NCI-H2196 treated with DMSO at 0.1 percent for 48 hours (cell line): ENCODE results near the gene HDGF.

Experiments used
- DNase-seq: peaks from one replicate; lab custom pipeline; 2025; ENCODE audit not compliant: unreplicated experiment; lab: John Stamatoyannopoulos, UW

The HDGF gene

DNA sequence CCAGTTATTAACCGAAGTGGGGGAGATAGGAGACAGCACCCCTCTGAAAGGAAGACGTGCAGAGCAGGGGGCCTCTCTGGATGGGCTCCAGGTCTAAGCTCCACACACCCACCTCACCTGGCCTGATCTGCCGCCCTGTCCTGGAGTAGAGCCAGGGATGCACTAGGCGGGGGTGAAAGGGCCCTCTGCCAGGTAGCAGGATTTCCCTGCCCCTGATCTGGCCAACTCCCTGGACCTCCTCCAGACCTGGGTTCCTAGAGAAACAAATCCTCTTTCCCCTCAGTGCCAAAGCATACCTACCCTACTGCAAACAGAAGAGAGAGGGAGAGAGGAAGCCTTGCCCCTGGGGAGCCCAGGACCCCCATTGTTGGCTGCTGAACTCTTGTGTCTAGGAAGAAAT lies 48.1 kb downstream of the HDGF start:
- DNase-seq: no peak

DNA sequence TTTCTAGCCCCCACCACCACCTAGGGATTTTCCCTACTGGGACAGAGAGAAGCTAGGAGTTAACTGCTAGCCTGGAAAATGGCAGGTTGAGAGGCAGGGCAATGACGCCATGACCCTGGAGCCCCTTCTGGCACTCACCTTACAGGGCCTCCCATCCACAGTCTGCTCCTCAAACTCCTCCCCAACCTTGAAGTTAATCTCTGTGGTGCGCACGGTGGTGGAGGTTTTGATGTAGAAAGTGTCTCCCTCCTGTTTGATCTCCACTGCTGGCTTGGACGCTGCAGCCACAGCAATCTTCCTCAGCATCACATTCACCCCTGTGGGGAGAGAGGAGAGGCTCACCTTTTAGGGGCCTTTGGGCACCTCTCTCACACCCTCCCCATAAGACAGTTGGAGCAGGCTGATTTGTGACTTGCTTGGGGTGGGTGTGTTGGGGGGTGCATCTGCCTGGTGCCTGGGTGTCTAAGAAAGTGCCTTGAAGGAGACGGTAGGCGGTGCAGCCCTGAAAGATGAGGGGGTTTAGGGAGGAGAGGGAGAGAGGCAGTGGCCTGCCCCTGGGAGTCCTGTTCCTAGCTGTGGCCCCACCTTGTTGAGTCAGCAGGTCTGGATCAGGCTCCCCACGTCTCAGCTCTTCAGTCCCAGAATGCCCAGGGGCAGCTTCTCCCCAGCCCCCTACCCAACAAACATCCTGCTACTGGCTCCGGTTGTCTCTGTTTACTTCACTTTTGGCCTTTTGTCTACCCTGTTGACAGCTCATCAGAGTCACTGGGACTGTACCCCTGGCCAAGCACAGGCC lies 50.5 kb downstream of the HDGF start:
- no peak for DNase-seq

DNA sequence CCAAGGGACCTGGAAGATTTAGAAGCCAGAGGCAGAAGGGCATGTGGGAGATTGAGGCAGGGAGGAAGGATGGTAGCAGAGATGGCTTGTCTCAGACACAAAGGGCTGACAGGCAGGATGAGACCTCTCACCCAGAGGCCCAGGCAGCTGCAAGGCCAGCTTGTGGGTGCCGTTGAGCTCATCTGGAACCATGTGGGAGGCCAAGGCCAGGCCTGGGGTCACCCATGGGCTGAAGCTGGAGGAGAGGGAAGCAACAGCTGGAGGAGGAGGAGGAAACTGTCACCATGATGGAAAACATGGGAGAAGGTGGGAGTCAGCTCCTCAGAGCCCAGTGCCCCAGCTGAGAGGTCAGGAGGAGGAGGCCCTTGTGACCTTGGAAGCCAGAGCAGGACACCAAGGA lies 52.5 kb downstream of the HDGF start:
- no peak for DNase-seq

DNA sequence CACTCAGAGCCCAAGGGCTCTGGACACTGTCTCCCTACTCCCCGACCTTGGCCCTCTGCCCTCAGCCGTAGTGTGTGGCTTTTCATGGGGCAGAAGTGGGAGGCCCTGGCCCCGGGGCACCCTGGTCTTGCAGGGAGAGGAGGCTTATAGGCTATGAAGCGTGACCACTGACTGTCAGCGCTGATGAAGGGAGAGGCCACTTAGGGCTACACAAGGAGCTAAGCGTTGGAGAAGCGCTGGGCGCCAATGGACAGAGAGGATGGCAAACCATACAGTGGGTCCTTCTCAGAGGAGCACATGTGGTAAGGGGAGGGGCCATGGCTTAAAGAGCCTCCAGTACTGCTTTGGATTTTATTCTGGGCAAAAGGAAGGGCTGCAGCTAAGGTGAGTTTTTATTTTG lies 54.0 kb downstream of the HDGF start:
- no peak for DNase-seq

DNA sequence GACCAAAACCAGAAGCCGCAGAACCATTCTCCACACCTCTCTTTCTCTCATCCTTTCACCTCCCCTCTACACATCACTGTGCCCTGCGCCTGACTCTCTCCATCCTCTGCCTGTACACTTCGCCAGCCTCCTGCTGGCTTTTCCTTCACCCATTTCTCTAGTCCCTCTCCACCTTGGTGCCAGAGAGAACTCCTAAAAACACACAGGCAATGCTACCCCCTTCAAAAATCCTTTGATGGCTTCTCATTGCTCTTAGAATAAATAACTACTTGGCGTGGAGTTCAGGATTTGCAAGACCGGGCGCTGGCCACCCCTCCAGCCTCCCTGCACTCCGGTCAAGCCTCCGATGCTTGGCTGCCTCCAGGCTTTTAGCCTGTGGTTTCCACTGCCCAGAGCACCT lies 54.7 kb downstream of the HDGF start:
- no peak for DNase-seq

DNA sequence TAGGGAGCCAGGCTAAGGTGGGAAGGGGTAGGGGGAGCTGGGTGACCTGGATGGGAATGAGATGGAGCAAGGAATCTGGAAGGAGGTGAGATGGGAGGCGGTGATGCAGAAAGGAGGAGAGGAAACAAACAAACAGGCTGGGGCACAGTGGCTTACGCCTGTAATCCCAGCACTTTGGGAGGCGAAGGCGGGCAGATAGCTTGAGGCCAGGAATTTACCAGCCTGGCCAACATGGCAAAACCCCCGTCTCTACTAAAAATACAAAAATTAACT lies 56.8 kb downstream of the HDGF start:
- no peak for DNase-seq

DNA sequence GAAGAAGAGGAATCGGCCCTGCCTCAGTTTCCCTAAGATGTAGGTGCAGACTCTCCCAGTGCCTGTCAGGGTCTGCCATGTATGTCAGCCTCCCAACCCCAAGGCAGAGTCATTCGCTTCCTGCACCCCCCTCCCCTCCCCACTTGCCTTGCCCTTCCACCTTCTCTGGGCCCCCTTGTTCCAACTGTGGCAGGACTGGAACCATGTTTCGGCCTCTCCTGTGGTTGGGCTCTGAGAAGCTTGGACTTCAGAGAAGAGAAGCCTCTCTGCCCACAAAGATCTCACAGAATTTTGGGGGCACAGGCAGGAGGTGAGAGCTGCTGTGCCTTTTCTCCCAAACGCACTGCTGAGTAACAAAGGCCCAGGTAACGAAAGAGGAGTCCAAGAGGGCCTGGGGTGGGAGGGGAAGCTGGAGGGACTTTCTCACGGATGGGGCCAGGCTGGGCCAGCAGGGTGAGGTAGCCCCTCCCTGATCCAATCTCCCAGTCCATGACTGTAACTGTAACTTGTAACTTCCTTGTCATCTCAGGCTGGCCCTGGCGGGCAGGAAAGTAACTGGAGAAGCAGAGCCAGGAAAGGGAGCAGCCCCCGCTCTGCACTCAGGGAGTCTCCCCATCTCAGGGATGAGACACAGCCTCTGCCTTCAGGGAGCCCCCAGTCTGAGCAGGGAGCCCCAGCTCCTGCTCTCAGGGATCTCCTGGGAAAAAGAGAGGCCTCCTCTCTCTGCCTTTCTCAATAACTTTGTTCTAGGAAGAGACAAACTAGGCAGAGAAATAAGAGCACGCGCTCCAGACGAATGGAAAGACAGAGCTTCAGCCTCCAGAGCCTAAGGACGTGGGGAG lies 57.4 kb downstream of the HDGF start:
- DNase-seq: no peak

DNA sequence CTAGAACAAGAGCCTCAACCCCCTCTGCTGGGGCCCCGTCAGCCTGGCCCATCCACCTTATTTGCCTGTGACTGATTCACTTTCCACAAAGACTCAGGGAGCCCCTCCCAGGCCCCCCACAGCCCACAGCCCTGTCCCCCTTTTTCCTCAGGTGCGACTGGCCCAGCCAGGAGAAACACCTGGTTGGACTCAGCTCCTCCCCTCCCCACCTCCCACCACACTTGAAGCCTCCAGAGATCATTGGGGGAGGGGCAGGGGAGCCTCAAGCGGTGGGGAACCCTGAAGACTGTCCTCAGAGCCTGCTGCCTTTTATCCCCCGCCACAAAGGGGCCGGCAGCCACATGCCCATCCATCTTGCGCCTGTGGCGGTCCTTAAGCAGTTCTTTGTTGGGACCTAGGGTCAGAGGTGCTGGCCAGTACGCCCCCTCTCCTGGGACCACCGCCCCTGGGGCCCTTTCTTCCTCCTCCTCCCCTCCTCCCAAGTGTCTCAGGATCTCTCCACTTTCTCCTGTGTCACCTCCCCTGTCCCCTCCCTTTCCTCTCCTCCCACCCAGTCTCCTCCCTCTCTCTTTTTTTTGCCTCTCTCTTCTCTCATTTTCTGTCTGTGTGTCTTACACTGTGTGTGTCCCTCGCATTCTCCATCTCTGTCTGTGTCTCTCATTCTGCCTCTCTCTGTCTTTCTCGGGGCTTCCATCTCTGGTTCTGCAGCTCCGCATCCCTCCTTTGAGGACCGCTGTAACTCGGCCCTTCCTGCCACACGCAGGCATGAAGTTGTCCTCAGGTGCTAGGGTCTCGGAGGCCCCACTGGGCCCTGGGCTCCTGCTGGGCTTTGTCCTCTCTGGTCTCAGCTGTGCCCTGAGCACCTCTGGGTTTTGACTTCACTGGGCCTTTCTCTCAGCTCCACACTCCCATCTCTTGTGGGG lies 58.3 kb downstream of the HDGF start:
- DNase-seq: no peak

DNA sequence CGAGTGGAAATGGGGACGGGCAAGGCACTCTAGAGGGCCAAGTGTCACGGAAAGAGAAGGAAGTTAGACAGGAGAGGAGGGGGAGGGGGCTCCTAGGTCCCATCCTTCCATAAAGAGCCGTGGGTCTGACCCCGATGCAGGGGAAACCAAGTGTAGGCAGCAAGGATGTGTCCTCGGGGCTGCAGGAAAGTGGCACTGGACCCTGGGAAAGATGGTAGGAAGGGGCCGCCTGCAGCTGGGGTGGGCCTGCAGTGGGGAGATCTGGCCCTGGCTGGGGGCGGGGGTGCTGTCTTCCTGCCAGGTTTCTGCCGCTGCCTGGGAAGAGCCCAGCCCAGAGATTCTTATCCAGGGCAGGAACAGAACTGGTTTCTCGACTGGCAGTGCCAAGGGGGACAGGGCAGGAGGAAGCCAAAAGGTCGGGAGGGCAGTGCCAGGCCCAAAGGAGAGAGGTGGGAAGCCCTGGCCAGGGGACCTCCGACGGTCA lies 59.0 kb downstream of the HDGF start:
- no peak for DNase-seq
